Measurements from ENCODE around the gene OR4C3.
A peak's percentile ranks its signal among the peaks of the same experiment; 100 is the strongest.
"Not testable (repeated sequence)": the region's sequence is repeated elsewhere in the genome, so short reads cannot be mapped to it uniquely, and the experiment has no call there.

OR4C3 gene

DNA sequence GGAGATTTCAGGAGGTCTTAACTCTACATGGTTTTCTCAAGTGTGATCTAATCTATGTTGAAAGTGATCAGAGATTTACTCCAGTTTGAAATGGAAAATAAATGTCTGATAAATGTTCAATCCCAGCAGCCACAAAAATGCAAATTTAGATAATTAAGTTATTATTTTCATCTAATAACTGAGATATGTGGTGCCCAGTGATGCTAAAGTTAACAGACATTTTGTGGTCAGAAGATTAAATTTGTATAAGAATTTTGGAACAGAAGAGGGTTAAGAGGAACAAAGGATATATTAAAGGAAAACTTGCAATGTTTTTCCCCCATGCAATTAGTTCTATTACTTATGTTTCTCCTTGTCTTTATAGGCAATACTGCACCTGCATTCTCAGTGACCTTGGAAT lies at the start of gene OR4C3:
OR4C3 (plus strand) TSS at position 301 of the 400 bp plus-strand sequence. CDS start 102 bp downstream, outside the sequence.
- not testable (repeated sequence) for H3K4me1 ChIP-seq (ENCODE audit: insufficient read depth, low read length); H3K4me2 ChIP-seq (ENCODE audit: insufficient read depth, low read length); H3K36me3 ChIP-seq (ENCODE audit: insufficient read depth, low read length); H4K20me1 ChIP-seq (ENCODE audit: insufficient read depth, low read length); H3K9ac ChIP-seq (ENCODE audit: low read depth, low read length); H3K9me3 ChIP-seq (ENCODE audit: insufficient read depth, low read length, severe bottlenecking); H3K79me2 ChIP-seq (ENCODE audit: insufficient read depth, low read length); DNase-seq; H2AFZ ChIP-seq (ENCODE audit: low read depth, low read length); H3K27ac ChIP-seq (ENCODE audit: low read length); H3K27me3 ChIP-seq (ENCODE audit: insufficient read depth, low read length, poor library complexity); H3K4me3 ChIP-seq (ENCODE audit: low read depth in 1 of 2, low read length in 2 of 2); ATAC-seq (ENCODE audit: insufficient read depth, low read depth)

GRCh38 chr11:48305923-48306322 lies 18.8 kb upstream of the OR4C3 start, which contains the start of gene OR4S1:
OR4S1 (plus strand) TSS chr11:48306223; CDS start chr11:48306223, 0 bp downstream.
- H3K4me2 ChIP-seq (ENCODE audit: insufficient read depth, low read length): no peak within 1 kb of the TSS
- no peaks in the 10 kb centered on the region for H3K79me2 ChIP-seq (ENCODE audit: insufficient read depth, low read length)
- H4K20me1 ChIP-seq (ENCODE audit: insufficient read depth, low read length): no peaks in the 10 kb centered on the region
- H2AFZ ChIP-seq (ENCODE audit: low read depth, low read length): no peak within 1 kb of the TSS
- H3K9me3 ChIP-seq (ENCODE audit: insufficient read depth, low read length, severe bottlenecking): no peaks in the 10 kb centered on the region
- no peaks in the 10 kb centered on the region for H3K27me3 ChIP-seq (ENCODE audit: insufficient read depth, low read length, poor library complexity)
- no peaks in the 10 kb centered on the region for H3K4me1 ChIP-seq (ENCODE audit: insufficient read depth, low read length)
- no peak within 1 kb of the TSS for H3K9ac ChIP-seq (ENCODE audit: low read depth, low read length)
- DNase-seq: no peak
- H3K27ac ChIP-seq (ENCODE audit: low read length): no peak within 1 kb of the TSS
- ATAC-seq (ENCODE audit: insufficient read depth, low read depth): no peak
- H3K4me3 ChIP-seq (ENCODE audit: low read depth in 1 of 2, low read length in 2 of 2): no peak within 1 kb of the TSS
- TF ChIP-seq CTCF (IDR thresholded peaks at IDR 0.05; ENCODE audit: borderline replicate concordance, extremely low read depth, low read length, poor library complexity, severe bottlenecking) (no peak), EZH2 (IDR thresholded peaks at IDR 0.05; ENCODE audit: borderline replicate concordance, low read depth, low read length, severe bottlenecking) (no peak)
- no peaks in the 10 kb centered on the region for H3K36me3 ChIP-seq (ENCODE audit: insufficient read depth, low read length)

- TF ChIP-seq EZH2 (IDR thresholded peaks at IDR 0.05; ENCODE audit: borderline replicate concordance, low read depth, low read length, severe bottlenecking) (no peak), CTCF (IDR thresholded peaks at IDR 0.05; ENCODE audit: borderline replicate concordance, extremely low read depth, low read length, poor library complexity, severe bottlenecking) (peak; percentile 99)
- ATAC-seq (ENCODE audit: insufficient read depth, low read depth): peak; percentile 96
- H3K4me3 ChIP-seq (ENCODE audit: low read depth in 1 of 2, low read length in 2 of 2): no peak overlapping the region
- H3K79me2 ChIP-seq (ENCODE audit: insufficient read depth, low read length): no peaks in the 10 kb centered on the region
- no peaks in the 10 kb centered on the region for H3K36me3 ChIP-seq (ENCODE audit: insufficient read depth, low read length)
- H3K27ac ChIP-seq (ENCODE audit: low read length): no peak overlapping the region
- H2AFZ ChIP-seq (ENCODE audit: low read depth, low read length): no peak overlapping the region
- no peak overlapping the region for H3K4me2 ChIP-seq (ENCODE audit: insufficient read depth, low read length)
- no peaks in the 10 kb centered on the region for H3K4me1 ChIP-seq (ENCODE audit: insufficient read depth, low read length)
- H3K9ac ChIP-seq (ENCODE audit: low read depth, low read length): no peak overlapping the region
- H3K9me3 ChIP-seq (ENCODE audit: insufficient read depth, low read length, severe bottlenecking): no peaks in the 10 kb centered on the region
- no peaks in the 10 kb centered on the region for H4K20me1 ChIP-seq (ENCODE audit: insufficient read depth, low read length)
- H3K27me3 ChIP-seq (ENCODE audit: insufficient read depth, low read length, poor library complexity): no peaks in the 10 kb centered on the region
- DNase-seq: peak; percentile 78
Observed at GRCh38 chr11:48307760-48308386, 16.8 kb upstream of the OR4C3 start.

- not testable (repeated sequence) for H3K27me3 ChIP-seq (ENCODE audit: insufficient read depth, low read length, poor library complexity); H3K36me3 ChIP-seq (ENCODE audit: insufficient read depth, low read length); H3K27ac ChIP-seq (ENCODE audit: low read length); H3K4me1 ChIP-seq (ENCODE audit: insufficient read depth, low read length); H3K9me3 ChIP-seq (ENCODE audit: insufficient read depth, low read length, severe bottlenecking); H2AFZ ChIP-seq (ENCODE audit: low read depth, low read length); H3K79me2 ChIP-seq (ENCODE audit: insufficient read depth, low read length); H3K4me2 ChIP-seq (ENCODE audit: insufficient read depth, low read length); H3K9ac ChIP-seq (ENCODE audit: low read depth, low read length); H3K4me3 ChIP-seq (ENCODE audit: low read depth in 1 of 2, low read length in 2 of 2); DNase-seq; ATAC-seq (ENCODE audit: insufficient read depth, low read depth); H4K20me1 ChIP-seq (ENCODE audit: insufficient read depth, low read length)
Observed at GRCh38 chr11:48313590-48313989, 11.1 kb upstream of the OR4C3 start.

GRCh38 chr11:48319813-48320212 lies 4.9 kb upstream of the OR4C3 start:
- DNase-seq; H3K27ac ChIP-seq (ENCODE audit: low read length); H3K4me1 ChIP-seq (ENCODE audit: insufficient read depth, low read length); H3K9me3 ChIP-seq (ENCODE audit: insufficient read depth, low read length, severe bottlenecking); ATAC-seq (ENCODE audit: insufficient read depth, low read depth); H4K20me1 ChIP-seq (ENCODE audit: insufficient read depth, low read length); H3K4me3 ChIP-seq (ENCODE audit: low read depth in 1 of 2, low read length in 2 of 2); H3K36me3 ChIP-seq (ENCODE audit: insufficient read depth, low read length); H3K79me2 ChIP-seq (ENCODE audit: insufficient read depth, low read length); H3K4me2 ChIP-seq (ENCODE audit: insufficient read depth, low read length); H3K9ac ChIP-seq (ENCODE audit: low read depth, low read length); H2AFZ ChIP-seq (ENCODE audit: low read depth, low read length); H3K27me3 ChIP-seq (ENCODE audit: insufficient read depth, low read length, poor library complexity): not testable (repeated sequence)
